ENCODE data around the gene TUB. TPM values are rescaled to one million over a fixed set of nuclear protein-coding genes. Genes with fewer than 3 reads are reported as not detected.

Gene TUB
- total and polyA plus RNA-seq, 7 donors, result 0.25 to 4.6 (median 0.91) TPM

DNA sequence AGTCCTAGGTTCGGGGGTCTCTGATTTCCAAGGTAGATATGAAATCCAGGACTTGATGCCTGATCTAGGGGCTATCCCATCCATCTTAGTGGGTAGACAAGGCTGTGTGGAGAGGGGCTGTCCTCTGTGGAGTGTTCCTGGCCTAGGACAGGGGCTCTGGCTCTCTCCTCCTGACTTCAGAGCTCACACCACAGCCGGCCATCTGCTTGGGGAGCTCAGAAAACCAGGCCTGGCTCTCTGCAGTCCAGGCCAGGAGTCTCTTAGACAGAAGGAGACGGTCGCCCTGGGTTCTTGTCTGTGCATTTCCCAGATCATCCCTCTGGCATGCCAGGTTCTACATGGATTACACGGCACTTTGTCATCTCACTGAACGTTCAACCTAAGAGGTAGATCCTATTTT is 17.9 kb downstream of the TUB start:
- no peak overlapping the region for H3K4me3 ChIP-seq
- H3K36me3 ChIP-seq (ENCODE audit: insufficient read depth in 1 of 2, low read depth in 1 of 2), result peaks cover 0 to 5% of the 10 kb centered on the region in 2 donors
- TF ChIP-seq, protein P1, sequence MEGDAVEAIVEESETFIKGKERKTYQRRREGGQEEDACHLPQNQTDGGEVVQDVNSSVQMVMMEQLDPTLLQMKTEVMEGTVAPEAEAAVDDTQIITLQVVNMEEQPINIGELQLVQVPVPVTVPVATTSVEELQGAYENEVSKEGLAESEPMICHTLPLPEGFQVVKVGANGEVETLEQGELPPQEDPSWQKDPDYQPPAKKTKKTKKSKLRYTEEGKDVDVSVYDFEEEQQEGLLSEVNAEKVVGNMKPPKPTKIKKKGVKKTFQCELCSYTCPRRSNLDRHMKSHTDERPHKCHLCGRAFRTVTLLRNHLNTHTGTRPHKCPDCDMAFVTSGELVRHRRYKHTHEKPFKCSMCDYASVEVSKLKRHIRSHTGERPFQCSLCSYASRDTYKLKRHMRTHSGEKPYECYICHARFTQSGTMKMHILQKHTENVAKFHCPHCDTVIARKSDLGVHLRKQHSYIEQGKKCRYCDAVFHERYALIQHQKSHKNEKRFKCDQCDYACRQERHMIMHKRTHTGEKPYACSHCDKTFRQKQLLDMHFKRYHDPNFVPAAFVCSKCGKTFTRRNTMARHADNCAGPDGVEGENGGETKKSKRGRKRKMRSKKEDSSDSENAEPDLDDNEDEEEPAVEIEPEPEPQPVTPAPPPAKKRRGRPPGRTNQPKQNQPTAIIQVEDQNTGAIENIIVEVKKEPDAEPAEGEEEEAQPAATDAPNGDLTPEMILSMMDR (IDR thresholded peaks at IDR 0.05), result no peak
- intact Hi-C loops (cut with DNase I), result loop anchor here in 1 of 2 donors (1.0 to 5.0 kb wide), 3 partner anchors 66 to 1002 kb away; no protein-coding TSS in a partner anchor
- ATAC-seq (no peak), DNase-seq (peak in 1 of 2 donors; percentile 40)
- WGBS, 3 donors, result 68 to 82% (median 80%) methylated on average over 6 of the region's 6 CpGs
- no peaks in the 10 kb centered on the region for H3K27me3 ChIP-seq (ENCODE audit: insufficient read depth in 3 of 3, low read length in 2 of 3)
- H3K9me3 ChIP-seq, result no peaks in the 10 kb centered on the region
- no peak overlapping the region for H3K27ac ChIP-seq
- H3K4me1 ChIP-seq, result no peaks in the 10 kb centered on the region

DNA sequence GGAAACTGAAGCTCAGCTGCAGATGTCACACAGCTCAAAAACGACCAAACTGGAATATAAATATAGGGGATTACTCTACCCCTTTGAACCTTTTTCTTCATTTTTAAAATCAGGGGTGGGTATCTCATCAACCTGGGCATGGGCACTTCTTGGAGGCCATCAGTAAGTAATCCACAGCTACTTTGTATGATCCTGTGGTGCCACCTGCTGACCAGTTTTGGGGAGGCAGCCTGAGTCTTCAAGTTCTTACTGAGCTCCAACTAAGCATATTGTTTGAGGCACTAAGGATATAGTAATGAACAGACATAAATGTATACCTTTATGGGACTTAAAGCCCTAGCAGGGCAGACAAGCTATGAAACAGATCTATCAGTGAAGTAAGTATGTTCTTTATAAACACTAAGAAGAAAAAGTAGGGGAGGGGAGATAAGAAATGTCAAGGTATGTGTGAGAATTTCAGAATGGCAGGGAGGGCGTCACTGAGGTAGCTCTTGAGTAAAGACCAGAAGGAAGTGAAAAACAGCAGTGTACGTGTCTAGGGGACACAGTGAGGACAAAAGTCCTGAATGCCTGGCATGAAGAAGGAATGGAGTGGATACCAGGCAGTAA is 18.4 kb downstream of the TUB start:
- DNase-seq (peak; percentile 77 to 85), ATAC-seq (peak; percentile 73 to 91 (median 76))
- Histone ChIP-seq H3K9me3 (no peaks in the 10 kb centered on the region), H3K27me3 (ENCODE audit: insufficient read depth in 3 of 3, low read length in 2 of 3) (no peaks in the 10 kb centered on the region), H3K36me3 (ENCODE audit: insufficient read depth in 1 of 2, low read depth in 1 of 2) (peaks cover 0 to 5% of the 10 kb centered on the region in 2 donors), H3K4me3 (no peak overlapping the region), H3K4me1 (no peaks in the 10 kb centered on the region), H3K27ac (no peak overlapping the region)
- TF ChIP-seq, protein P1 (IDR thresholded peaks at IDR 0.05), result peak; percentile 83
- intact Hi-C loops (cut with DNase I), result loop anchor here in 1 of 2 donors (1.0 to 5.0 kb wide), 3 partner anchors 66 to 1002 kb away; no protein-coding TSS in a partner anchor
- WGBS, 3 donors, result 46 to 57% (median 48%) methylated on average over 3 of the region's 3 CpGs

DNA sequence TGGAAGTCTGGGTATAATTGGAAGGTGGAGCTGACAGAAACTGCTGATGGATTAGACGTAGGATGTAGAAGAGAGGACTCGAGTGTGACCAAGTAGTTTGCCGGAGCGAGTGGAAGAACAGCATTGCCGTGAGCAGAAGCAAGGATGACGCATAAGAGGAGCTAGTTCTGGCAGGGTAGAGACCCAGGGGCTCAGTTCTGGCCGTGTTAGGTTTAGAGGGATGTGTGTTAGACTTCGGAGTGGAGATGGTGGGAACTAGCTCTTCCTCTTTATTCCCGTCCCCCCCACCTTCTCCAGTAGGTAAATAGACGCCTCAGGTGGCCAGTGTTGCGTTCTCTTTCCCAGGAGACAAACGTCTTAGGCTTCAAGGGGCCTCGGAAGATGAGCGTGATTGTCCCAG is 19.1 kb downstream of the TUB start:
- H3K27me3 ChIP-seq (ENCODE audit: insufficient read depth in 3 of 3, low read length in 2 of 3), result no peaks in the 10 kb centered on the region
- intact Hi-C loops (cut with DNase I), result loop anchor here in 1 of 2 donors (2.0 kb wide), 1 partner anchor 67 kb away; no protein-coding TSS in a partner anchor
- H3K9me3 ChIP-seq, result no peaks in the 10 kb centered on the region
- 85 to 92% (median 90%) methylated on average over 14 of the region's 14 CpGs for WGBS, 3 donors
- TF ChIP-seq, protein P1 (IDR thresholded peaks at IDR 0.05), result no peak
- H3K36me3 ChIP-seq (ENCODE audit: insufficient read depth in 1 of 2, low read depth in 1 of 2), result peaks cover 0 to 5% of the 10 kb centered on the region in 2 donors
- no peak overlapping the region for H3K4me3 ChIP-seq
- H3K4me1 ChIP-seq, result no peaks in the 10 kb centered on the region
- H3K27ac ChIP-seq, result no peak overlapping the region
- DNase-seq, result no peak
- ATAC-seq, result no peak

DNA sequence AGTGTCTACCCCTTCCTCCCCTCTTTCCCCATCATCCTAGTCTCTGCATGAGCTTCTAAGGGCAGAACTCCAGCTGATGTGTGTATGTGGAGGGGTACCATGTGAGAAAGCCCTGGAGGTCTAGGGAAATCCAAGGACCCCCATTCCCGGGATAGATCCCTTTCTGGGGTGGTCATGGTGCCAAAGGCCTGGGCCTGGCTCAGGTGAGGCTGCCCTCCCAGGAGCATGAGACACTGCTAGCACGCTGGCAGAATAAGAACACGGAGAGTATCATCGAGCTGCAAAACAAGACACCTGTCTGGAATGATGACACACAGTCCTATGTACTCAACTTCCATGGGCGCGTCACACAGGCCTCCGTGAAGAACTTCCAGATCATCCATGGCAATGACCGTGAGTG is 19.6 kb downstream of the TUB start:
- intact Hi-C loops (cut with DNase I), result loop anchor here in 1 of 2 donors (2.0 kb wide), 1 partner anchor 68 kb away; no protein-coding TSS in a partner anchor
- TF ChIP-seq, protein P1 (IDR thresholded peaks at IDR 0.05), result no peak
- ATAC-seq (no peak), DNase-seq (no peak)
- Histone ChIP-seq H3K36me3 (ENCODE audit: insufficient read depth in 1 of 2, low read depth in 1 of 2) (peaks cover 0 to 5% of the 10 kb centered on the region in 2 donors), H3K9me3 (no peaks in the 10 kb centered on the region), H3K4me3 (no peak overlapping the region), H3K27ac (no peak overlapping the region), H3K27me3 (ENCODE audit: insufficient read depth in 3 of 3, low read length in 2 of 3) (no peaks in the 10 kb centered on the region), H3K4me1 (no peaks in the 10 kb centered on the region)
- WGBS, 3 donors, result 91 to 95% (median 93%) methylated on average over 8 of the region's 8 CpGs

All from psoas muscle (tissue), 8 donors.